ENCODE data around the gene MYLK4.
A peak's percentile ranks its signal among the peaks of the same experiment; 100 is the strongest.

MYLK4 gene

DNA sequence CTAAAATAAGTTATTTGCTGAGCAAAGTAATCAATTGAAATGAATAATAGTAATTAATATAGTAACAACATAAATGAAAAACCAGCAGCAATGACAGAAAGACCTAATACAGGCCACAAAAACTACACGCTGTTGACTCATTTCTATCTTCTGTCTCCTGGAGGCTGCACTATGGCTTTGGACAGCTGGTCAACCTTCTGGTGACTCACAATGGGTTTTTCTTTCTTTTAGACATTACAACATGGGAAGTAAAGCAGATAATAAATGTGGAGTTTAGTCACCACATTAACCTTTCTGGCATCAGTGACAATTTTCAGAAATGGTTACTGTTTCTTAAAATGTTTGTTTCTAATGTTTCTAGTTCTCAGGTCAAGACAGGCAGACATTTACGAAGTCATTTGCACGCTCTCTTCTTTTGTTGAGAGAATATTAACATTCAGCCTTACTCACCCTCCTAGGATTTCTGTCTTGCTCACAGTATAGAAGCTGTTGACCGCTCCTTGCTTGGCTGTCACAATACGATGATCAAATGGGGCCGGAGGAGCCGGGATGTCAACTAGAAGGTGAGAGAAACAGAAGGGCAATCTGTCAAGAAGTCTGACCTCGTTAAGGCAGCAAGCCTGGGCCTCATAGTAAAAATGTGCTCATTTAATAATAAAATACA, 62.2 kb downstream of the MYLK4 start:
- DNase-seq, result no peak

DNA sequence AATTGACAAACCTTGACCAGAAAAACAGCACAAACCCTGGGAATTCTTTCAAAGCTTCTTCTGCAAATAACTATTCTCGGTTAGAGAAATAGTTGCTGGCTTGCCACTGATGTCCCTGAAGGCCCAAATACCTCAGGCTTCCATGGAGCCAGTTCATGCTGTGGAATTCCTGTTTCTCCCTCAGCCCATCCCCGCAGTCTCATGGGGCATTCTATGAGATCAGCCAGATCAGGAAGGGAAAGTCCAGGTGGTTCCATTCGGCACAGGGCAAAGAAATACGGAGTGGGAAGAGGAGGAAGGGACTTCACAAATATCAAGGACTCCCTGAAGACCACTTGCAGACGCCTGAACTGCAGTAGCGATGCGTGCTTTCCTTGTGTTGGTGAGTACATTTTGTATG, 63.3 kb downstream of the MYLK4 start:
- no peak for DNase-seq

DNA sequence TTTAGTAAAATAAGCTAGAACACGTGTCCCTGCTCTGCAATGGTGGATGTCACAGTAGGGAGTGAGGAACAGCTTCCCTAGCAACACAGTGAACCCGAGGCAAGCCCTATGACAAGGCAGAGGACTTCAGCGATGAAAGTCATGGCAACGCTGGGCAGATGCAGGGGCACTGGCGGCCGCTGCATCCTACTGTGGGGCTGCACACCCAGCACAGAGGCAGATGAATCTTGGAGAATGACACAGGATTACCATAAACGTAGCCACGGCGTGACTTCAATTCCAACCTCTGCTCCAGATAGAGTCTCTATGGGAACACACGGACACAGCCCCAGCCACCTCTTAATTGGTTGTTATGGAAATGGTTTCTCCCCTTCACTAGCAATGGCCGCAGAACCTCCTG, 64.2 kb downstream of the MYLK4 start:
- DNase-seq, result no peak

DNA sequence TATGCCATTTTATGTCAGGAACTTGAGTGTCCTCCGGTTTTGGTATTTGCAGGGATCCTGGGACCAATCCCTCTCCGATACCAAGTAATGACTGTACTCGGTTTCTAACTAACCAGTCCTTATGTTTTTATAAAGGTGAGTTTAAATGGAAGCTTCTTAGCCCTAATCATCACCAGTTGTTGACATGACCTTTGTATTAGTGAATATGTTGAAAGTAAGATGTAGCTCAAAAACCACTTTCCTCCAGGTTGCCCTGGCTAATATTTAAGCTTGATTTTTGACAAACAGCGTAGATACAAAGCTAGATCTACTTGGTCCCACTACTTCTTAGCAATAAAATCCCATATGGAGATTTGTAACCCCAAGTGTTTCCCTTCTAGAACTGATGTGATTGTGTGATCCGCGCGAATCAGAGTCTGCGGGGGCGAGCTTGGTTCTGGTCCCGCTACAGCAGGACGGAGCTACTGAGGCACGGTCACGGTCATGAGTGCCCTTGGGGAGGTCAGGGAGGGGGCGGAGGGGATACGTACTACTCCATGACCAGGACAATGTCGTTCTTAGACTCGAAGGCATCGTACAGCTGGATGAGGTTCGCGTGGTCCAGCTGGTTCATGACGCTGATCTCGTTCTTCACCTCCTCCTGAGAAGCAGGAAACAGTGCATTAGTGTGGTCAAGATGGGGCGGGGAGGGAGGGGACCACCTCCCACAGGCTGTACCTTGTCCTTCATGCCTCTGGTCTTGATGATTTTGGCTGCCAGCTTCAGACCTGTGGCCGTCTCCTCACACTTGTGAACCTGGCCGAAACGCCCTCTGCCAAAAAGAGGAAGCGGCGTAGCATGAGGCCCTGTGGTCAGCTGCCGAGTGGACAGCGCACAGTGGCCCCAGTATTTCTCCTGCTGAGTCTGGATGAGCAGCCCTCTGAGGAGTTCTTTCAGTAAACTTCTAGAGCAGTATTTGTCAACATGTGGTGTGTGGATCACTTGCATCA, 65.7 kb downstream of the MYLK4 start:
- no peak for DNase-seq

DNA sequence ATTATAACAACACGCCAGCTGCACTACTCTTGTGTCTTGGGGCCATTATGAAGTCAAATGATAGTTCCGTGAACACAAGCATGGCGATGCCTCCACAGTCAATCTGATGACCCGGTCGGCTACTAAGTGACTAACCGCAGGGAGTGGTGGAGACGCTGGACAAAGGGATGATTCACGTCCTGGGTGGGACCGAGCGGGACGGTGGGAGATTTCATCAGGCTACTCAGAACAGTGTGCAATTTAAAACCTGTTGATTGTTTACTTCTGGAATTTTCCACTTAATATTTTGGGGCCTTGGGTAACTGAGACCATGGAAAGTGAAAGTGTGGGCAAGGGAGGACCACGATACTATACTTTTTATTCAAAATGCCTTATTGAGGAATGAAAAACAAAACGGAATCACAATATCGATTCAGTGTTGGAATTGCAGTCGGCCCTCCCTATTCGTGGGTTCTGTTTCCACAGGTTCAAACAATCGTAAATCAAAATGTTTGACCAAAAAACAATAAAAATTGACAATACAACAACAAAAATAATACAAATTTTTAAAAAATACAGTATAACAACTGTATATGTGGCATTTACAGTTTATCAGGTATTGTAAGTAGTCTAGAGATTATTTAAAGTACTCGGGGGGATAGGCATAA, 66.5 kb downstream of the MYLK4 start:
- DNase-seq, result no peak

DNA sequence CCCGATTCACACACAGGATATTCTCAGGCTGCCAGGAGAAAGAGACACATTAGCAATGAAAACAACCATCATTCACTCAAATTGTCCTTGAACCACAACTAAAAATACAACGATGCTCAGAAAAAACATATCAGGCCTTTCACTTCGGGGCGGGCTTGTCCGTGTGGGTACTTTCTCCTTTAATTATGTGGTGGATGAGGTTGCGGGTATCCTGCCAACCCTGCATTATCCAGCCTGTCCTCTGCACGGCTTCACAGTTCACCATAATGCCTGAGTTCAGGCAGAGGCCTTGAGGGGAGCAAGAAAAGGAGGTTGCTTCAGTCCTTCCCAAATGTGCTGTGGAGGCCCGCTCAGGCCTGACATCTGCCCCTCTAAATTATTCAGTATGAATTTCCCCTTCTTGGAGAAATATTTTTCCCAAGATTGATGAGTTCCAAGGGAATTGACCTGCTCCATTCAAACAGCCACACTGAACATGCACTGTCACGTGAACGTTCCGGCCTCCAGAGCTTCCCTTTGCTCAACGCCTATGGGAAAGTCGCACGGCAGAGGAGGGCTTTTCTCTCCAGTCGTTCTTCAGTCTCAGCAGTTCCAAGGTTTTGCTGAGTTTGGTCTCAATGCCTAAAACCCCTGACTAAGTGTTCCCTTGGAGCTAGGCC, 70.3 kb downstream of the MYLK4 start:
- DNase-seq, result no peak

DNA sequence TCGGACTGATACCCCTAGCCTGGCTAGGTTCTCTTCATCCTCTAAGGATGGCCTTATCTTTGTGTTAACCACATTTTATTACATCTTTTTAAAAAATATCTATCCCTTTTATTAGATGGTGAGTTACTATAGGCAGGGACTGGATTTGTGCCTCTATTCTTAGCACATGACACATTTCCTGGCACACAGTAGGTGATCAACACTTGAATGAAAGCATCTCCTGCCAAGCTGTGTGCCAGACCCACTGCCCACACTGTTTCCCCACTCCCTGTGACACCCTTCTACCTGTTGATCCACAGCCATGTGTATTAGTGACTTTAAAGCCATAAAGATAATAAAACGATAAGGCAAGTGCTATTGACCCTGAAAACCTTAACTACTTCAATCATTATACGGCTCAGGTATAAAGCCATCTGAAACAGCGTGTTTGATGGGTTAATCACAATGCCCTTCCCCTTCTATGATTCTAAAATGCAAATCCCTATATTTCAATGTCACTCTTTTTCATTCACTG, 73.6 kb downstream of the MYLK4 start:
- DNase-seq, result no peak

DNA sequence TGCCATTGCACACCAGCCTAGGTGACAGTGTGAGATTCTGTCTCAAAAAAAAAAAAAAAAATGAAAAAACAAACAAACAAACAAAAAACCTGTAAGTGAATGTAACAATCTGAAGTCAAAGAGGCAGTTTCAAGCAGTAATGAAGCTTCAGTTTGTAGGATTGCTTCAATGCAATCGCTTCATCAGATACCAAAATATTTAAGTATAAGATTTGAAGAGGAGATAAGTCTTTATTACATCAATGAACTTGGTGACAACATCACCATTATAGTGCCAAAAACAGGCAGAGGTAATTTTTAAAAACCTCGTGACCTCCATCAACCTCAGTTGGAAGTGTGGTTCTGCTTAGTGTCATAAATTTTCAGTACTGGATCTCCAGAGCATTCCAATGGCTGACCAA, 74.7 kb downstream of the MYLK4 start:
- DNase-seq, result no peak

DNA sequence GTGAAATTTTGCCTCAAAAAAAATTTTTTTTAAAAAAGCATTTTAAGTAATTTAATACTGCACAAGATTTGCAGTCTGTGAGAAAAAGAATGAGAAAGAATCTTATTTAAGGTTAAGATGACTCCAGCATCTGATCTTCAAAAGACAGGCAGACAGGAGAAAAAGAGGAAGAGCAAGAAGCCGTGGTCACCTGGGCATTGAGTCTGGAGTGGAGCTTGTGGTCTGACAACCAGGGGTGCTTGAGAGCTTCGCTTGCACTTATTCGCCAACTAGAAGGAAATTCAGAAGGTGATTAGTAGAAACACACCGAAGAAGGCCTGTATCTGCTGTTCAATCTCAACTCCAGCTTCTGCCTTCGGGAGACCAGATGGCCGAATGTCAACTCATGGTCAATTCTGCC, 75.9 kb downstream of the MYLK4 start:
- no peak for DNase-seq

DNA sequence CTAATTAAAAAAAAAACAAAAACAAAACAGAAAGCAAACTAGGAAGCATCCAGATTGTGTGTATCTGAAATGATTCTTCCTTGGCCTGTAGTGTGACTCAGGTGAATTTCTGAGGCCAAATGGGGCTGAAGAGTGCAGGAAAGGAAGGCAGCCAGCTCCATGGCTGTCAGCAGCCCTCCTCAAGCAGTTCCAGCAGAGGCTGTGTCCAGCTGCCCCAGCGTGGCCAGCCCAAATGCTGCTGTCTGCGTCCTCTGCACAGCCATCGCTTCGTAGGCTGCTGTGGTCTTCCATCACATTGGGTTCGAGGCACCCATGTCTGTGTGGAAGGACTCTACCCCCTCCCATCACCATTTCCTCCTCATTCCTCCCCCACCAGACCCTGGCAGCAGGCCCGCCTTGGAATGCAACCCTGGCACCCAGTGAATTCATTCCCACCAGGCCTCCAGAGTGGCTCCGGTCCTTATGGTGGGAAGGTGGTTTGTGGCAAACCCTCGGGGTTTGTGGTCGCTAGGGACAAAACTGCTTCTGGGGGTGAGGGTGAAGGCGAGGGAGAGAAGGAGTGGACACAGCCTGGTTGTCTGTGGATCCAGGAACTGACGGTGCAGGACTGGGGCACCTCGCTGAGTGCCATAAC, 81.5 kb downstream of the MYLK4 start:
- no peak for DNase-seq

DNA sequence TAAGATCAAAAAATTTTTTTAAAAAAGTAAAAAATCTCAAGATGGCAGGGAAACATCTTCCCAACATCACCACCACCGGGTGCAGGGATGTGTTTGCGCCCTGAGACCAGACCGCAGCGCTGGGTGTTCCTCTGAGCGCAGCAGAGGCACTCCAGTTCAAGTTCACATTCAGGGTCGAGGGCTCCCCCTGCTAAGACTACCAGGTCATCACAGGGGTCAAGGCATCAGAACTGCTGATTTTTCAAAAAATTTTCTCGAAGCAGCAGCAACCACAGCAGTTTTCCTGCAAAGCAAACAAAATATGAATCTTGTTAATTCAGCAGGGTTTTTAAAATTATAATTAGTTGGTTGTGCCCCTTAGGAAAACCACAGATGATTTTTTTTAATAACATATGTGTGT, 83.1 kb downstream of the MYLK4 start:
- DNase-seq, result no peak

DNA sequence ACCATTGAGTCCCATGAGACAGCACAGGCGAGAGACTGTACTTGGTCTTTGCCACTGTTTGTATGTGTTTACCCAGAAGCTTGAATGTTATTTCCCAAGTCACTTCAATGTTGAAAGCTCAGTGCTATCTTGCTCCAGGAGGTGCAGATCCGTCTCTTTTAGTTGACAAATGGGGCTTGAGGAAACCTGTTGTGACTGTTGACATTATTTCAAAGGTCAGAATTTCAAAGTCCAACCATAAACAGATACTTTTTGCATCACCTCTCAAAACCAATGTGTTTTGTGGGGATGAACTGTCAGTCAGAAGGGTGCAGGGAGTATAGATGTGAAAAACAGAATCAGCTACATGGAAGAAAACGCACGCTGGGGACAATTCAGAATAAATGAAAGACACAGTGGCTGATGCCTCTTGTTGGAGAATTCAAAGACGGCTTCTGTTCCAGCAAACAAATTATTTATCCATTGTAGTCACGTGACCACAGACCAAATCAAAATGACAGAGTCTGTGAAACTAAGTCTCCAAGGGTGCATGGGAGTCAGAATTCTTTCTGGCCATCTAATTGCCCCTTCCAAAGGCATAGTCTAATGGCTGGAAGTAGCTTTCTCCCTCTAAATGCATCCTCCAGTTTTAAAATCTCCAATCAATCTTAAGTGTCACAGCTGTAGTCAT, 83.7 kb downstream of the MYLK4 start:
- DNase-seq, result no peak

DNA sequence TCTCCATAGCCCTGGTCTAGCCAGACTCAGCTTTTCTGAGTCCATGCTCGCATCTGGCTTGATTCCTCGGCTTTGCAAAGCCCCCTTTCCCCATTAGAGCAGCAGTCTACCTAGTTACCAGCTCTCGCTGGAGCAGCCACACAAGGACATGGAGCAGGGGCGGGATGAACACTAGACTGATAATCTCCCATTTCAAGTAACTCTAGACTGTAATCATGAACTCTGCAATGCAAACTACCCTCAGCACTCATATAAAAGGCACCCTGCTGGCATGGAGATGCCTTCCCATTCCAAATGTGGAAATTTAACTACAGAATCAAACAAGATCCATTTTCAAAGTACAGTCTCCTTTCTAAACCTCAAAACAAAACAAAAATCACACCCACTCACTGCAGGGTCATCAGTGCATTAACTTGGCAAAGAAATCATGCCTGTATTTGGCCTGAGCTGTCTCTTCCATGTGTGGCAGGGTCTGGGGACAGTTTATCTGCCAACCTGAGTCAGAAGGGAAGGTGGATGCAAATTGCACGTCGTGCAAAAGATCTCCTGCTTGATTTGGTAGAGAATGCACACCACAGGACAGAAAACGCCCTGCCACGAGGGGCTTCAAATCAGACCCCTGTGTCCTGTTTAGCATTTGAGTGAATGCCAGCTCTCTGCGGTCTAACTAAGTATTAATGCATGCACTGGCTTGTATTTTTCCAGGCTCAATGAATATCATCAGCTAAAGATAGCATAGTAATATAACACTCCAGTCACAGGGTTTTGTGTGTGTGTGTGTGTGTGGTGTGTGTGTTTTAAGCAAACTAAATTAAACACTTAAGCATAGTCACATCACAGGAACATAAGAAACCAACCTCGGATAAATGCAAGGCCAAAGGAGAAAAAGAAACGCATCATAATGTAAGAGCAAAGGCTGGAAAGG, 85.3 kb downstream of the MYLK4 start:
- DNase-seq, result no peak

DNA sequence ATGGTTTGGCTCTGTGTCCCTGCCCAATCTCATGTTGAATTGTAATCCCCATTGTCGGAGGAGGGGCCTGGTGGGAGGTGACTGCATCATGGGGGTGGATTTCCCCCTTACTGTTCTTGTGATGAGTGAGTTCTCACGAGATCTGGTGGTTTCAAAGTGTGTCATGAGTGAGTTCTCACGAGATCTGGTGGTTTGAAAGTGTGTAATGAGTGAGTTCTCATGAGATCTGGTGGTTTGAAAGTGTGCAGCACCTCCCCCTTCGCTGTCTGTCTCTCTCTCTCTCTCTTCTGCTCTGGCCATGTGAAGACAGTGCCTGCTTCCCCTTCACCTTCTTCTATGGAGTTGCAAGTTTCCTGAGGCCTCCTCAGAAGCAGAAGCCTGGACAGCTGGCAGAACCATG, 87.6 kb downstream of the MYLK4 start:
- peak; percentile 6 for DNase-seq

DNA sequence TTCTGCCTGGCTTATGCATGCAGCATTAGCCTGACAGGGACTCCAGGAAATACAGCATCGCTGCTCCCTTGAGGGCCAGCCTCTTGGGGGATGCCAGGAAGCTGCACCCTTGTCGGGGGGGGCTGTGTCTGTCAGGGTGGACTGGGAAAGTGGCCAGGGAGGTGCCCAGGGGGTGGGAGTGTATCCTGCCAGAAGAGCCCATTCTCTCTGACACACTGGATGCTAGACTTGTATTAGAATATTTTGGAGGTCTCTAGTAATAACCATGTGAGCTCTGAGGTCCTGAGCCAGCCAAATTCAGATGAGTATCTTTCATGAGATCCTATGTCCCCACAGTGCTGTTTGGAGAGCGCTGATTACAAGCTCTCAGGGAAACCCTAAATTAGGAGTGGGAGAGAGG, 89.1 kb downstream of the MYLK4 start:
- no peak for DNase-seq

DNA sequence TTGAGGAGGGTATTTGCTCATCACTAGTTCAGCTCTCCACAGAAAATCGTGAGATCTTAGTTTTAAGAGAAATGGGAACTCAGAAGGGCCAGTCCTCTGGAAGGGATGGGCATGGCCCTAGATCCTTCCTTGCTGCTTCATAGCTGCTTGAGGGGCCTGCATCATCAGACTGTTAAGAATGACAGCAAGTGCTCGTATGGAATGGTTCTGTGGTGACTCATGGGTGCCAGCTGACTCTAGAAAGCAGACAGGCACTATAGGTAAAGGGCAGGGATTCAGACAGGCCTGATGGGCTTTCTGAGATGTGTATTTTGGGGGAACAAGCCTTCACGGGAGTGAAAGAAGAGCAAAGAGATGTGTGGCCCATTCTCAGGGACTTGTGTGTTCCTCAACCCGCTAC, 90.8 kb downstream of the MYLK4 start:
- no peak for DNase-seq

DNA sequence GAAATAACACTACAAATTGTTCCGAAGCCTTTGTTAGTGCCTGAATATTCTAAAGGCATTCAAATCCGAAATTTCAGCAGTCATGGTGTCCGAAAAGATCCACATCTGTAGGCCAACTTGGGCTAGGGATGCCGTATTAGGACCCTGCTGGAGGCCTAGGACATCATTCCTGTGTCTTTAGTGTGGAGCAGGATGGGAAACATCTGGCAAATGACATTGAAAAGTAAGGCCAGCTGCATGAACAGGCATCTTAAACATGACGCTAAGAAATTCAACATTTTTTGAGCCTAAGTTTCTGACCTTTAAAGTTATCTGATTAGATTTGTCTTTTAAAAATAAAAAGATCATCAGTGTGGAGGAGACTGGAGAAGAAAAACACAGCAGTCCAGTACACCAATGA, 91.3 kb downstream of the MYLK4 start:
- DNase-seq, result no peak

DNA sequence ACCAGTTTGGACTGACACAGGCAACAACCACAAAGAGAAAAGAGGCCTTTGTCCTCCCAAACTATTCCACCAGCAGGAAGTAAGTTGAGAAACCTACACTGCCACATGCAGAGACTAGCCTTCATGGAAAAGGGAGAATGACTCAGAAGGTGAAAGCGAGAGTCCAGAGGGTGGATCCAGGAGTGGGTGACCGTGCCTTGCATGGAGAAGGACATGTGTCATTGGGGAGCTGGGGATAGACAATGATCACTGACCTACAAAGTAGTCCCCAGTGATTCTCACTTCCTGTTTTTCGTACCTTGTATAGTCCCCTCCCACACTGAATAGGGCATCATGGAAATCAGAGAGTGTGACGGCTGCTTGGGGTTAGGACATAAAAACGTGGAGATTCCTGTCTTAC, 91.9 kb downstream of the MYLK4 start:
- DNase-seq, result no peak

DNA sequence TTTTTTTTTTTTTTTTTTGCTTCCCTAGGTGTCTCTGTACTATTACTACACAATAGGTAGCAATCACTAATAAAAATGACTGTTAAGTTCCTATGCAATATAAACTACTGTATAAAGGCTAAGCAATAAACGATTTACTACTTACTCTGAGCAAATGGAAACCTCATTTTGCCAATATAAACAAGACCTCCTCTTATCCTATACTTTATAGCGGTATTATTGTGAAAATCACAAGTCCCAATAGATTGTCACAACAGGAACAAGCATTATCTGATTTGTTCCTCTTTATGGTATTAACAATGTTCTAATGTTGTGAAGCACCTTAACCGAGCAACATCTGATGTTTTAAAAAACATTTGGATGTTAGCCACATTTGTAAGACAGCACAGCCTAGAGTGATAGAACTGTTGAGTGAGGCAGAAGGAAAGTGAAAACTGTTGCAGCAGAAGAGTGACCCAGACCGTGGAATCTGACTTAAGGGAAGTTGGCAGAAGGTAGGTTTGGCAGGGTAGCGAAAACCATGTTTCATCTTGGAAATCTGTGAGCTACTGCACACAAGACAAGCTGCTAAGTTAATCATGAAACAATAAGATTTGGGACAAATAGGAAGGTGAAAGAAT, 94.2 kb downstream of the MYLK4 start:
- no peak for DNase-seq

DNA sequence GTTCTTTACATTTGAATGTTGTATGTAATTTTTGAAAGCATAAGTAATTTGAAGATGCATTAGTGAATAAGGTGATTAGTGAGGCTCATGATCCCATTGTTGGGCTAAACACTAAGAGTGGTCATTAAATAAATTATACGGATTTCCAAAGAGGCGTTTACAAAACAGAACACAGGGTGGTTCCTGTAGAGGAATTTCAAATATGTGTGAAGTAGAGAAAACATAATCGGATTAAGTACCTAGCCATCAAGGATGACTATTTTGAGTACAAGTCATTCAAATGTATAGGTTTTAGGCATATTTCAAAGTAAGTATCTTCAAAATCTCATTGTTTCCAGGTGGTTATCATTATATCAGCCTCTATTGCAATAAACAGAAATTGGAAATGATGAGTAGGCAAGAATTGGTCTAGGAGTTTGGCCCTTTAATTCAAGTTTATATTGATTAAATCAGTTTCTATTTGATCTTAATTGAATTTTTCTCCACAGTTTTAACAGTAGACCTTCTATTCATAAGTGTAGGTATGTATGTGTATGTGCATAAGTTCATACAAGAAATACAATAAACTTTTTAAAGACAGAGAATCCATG, 94.8 kb downstream of the MYLK4 start:
- DNase-seq, result no peak
